CD14-positive monocyte (primary cell): ENCODE measurements around the gene PPFIBP2. TPM values are rescaled to one million over a fixed set of nuclear protein-coding genes. Genes with fewer than 3 reads are reported as not detected.

Experiments used
- DNase-seq, 3 donors: peaks; one replicate each; pipeline ENCODE4 v3.0.0-alpha.2; 2011 to 2022
- H2AFZ ChIP-seq: 2 replicates; pipeline ENCODE4 v1.6.0; 2012; ENCODE audit warnings: mild to moderate bottlenecking, low read depth, low read length, inconsistent platforms; ENCODE audit not compliant: insufficient read depth, poor library complexity, severe bottlenecking
- H3K27ac ChIP-seq, 2 donors: 1 replicate in 1 of 2; 2 replicates in 1 of 2; pipeline ENCODE4 v1.5.1; 2012 to 2013; ENCODE audit warnings: low read length in 2 of 2, control low read depth in 1 of 2, inconsistent platforms in 1 of 2, low read depth in 1 of 2, mild to moderate bottlenecking in 1 of 2
- H3K27me3 ChIP-seq, 2 donors: one replicate each; pipeline versions ENCODE4 v1.6.0 to v1.6.1; 2011 to 2013; ENCODE audit warnings: low read length in 2 of 2; ENCODE audit not compliant: control insufficient read depth in 2 of 2, insufficient read depth in 2 of 2
- H3K36me3 ChIP-seq, 2 donors: replicated peaks in 1 of 2; 1 replicate in 1 of 2; 2 replicates in 1 of 2; pipeline versions ENCODE4 v1.5.1 to v1.6.1; 2012 to 2013; ENCODE audit warnings: low read length in 2 of 2, control low read depth in 1 of 2, inconsistent platforms in 1 of 2, mild to moderate bottlenecking in 1 of 2; ENCODE audit not compliant: insufficient read depth in 2 of 2, control insufficient read depth in 1 of 2
- H3K4me1 ChIP-seq, 2 donors: 1 replicate in 1 of 2; 2 replicates in 1 of 2; pipeline versions ENCODE4 v1.5.1 to v1.6.1; 2012 to 2013; ENCODE audit warnings: low read length in 2 of 2, control low read depth in 1 of 2, inconsistent platforms in 1 of 2, mild to moderate bottlenecking in 1 of 2, moderate library complexity in 1 of 2; ENCODE audit not compliant: insufficient read depth in 2 of 2, control insufficient read depth in 1 of 2
- H3K4me2 ChIP-seq: replicated peaks from 2 replicates; pipeline ENCODE3; 2012; ENCODE audit warnings: low read length, moderate library complexity, mild to moderate bottlenecking; ENCODE audit not compliant: poor library complexity, severe bottlenecking; ENCODE audit errors: extremely low read depth
- H3K4me3 ChIP-seq, 3 experiments: fragments of 200-600 bp in 1 of 3; sonication (generic) in 1 of 3; replicated peaks in 1 of 3; 1 replicate in 2 of 3; 2 replicates in 1 of 3; pipeline ENCODE4 v1.5.1; 2011 to 2013; ENCODE audit warnings: low read length in 3 of 3, mild to moderate bottlenecking in 3 of 3, control low read depth in 2 of 3, low read depth in 2 of 3, inconsistent platforms in 1 of 3, moderate library complexity in 1 of 3
- H3K79me2 ChIP-seq: 2 replicates; pipeline ENCODE4 v1.6.0; 2012; ENCODE audit warnings: mild to moderate bottlenecking, control low read depth, inconsistent platforms, low read length, moderate library complexity; ENCODE audit not compliant: insufficient read depth
- H3K9ac ChIP-seq: 2 replicates; pipeline ENCODE4 v1.6.0; 2017; ENCODE audit warnings: low read length, mild to moderate bottlenecking; ENCODE audit not compliant: insufficient read depth, poor library complexity, severe bottlenecking
- H3K9me3 ChIP-seq, 2 donors: replicated peaks in 1 of 2; 1 replicate in 1 of 2; 2 replicates in 1 of 2; pipeline versions ENCODE4 v1.5.1 to v1.6.1; 2012 to 2013; ENCODE audit warnings: low read length in 2 of 2, control low read depth in 1 of 2; ENCODE audit not compliant: control insufficient read depth in 1 of 2, insufficient read depth in 1 of 2
- H4K20me1 ChIP-seq: 2 replicates; pipeline ENCODE4 v1.6.0; 2012; ENCODE audit warnings: mild to moderate bottlenecking, low read length, control low read depth, moderate library complexity; ENCODE audit not compliant: insufficient read depth
- H3K27ac Mint-ChIP-seq, 7 donors: one replicate each; pipeline ENCODE4 v1.8.0; 2020; ENCODE audit warnings: mild to moderate bottlenecking in 7 of 7, mixed read lengths in 7 of 7, moderate library complexity in 6 of 7, inconsistent platforms in 2 of 7
- H3K27me3 Mint-ChIP-seq, 3 donors: one replicate each; pipeline ENCODE4 v1.8.0; 2021 to 2022; ENCODE audit warnings: low read depth in 3 of 3, mild to moderate bottlenecking in 3 of 3, mixed read lengths in 3 of 3, moderate library complexity in 3 of 3, inconsistent platforms in 1 of 3
- H3K36me3 Mint-ChIP-seq, 2 donors: one replicate each; pipeline ENCODE4 v1.8.0; 2020; ENCODE audit warnings: mixed read lengths in 2 of 2, inconsistent platforms in 1 of 2, mild to moderate bottlenecking in 1 of 2
- H3K4me1 Mint-ChIP-seq: one replicate; pipeline ENCODE4 v1.8.0; 2020; ENCODE audit warnings: mild to moderate bottlenecking, mixed read lengths
- H3K4me3 Mint-ChIP-seq, 2 donors: one replicate each; pipeline ENCODE4 v1.8.0; 2020; ENCODE audit warnings: mild to moderate bottlenecking in 2 of 2, mixed read lengths in 2 of 2, moderate library complexity in 1 of 2
- H3K9me3 Mint-ChIP-seq, 7 donors: one replicate each; pipeline ENCODE4 v1.8.0; 2020 to 2022; ENCODE audit warnings: mixed read lengths in 7 of 7, mild to moderate bottlenecking in 6 of 7, moderate library complexity in 6 of 7, inconsistent platforms in 2 of 7
- CTCF ChIP-seq: fragments of 200-600 bp; IDR thresholded peaks from one replicate; pipeline ENCODE4 v1.8.0; 2022; ENCODE audit warnings: antibody characterized with exemption, mild to moderate bottlenecking
- WGBS: methylation state at CpG from one replicate; pipeline ENCODE4 v1.1.5; 2013; ENCODE audit warnings: missing lambda C conversion rate; ENCODE audit not compliant: insufficient coverage; 5-methylcytosine and 5-hydroxymethylcytosine counted together
- intact Hi-C, 2 donors: fragments of 100-400 bp; cut with micrococcal nuclease; formaldehyde crosslinking; loops; one replicate each; pipeline versions ENCODE4 v1.15.0 to v1.15.1; 2023
- polyA plus RNA-seq, 3 donors: library from polyadenylated mRNA; depleted of rRNA in 1 of 3; unstranded in 2 of 3; stranded (reverse) in 1 of 3; fragments of 300-500 nt in 2 of 3; fragments of >200 nt in 1 of 3; fragmentation: Illumina TruSeq in 2 of 3; gene quantifications; 1 replicate in 2 of 3; 2 replicates in 1 of 3; pipeline ENCODE4 v1.2.3, GENCODE V29; 2012 to 2021

PPFIBP2 gene
- polyA plus RNA-seq, 3 donors, result 5.9 to 41.6 (median 8.6) TPM

GRCh38 chr11:7609015-7609414 lies 95.2 kb downstream of the PPFIBP2 start:
- Histone ChIP-seq H3K27ac (no peak overlapping the region), H3K27me3 (no peaks in the 10 kb centered on the region), H4K20me1 (peaks cover 12% of the 10 kb centered on the region), H3K4me2 (no peak overlapping the region), H3K79me2 (no peaks in the 10 kb centered on the region), H3K4me3 (no peak overlapping the region), H3K4me1 (no peaks in the 10 kb centered on the region), H3K9ac (no peak overlapping the region), H3K36me3 (peaks cover 35 to 92% of the 10 kb centered on the region in 2 donors), H3K9me3 (no peaks in the 10 kb centered on the region), H2AFZ (no peak overlapping the region)
- no peak overlapping the region for H3K4me3 Mint-ChIP-seq
- H3K36me3 Mint-ChIP-seq, result peaks cover 59 to 65% of the 10 kb centered on the region in 2 donors
- no peak for DNase-seq
- no peaks in the 10 kb centered on the region for H3K4me1 Mint-ChIP-seq
- no peak overlapping the region for H3K27ac Mint-ChIP-seq
- no peaks in the 10 kb centered on the region for H3K9me3 Mint-ChIP-seq
- intact Hi-C loops, result no loop called here
- peaks cover 0 to 2% (median 1%) of the 10 kb centered on the region in 3 donors for H3K27me3 Mint-ChIP-seq
- TF ChIP-seq CTCF, result no peak
- WGBS, result 92% methylated on average over 2 of the region's 4 CpGs

GRCh38 chr11:7609521-7609920 lies 95.7 kb downstream of the PPFIBP2 start:
- H2AFZ ChIP-seq, result no peak overlapping the region
- H3K9me3 Mint-ChIP-seq, result no peaks in the 10 kb centered on the region
- H3K9ac ChIP-seq, result no peak overlapping the region
- no peak overlapping the region for H3K27ac ChIP-seq
- no peak overlapping the region for H3K4me3 Mint-ChIP-seq
- no peak for TF ChIP-seq CTCF
- peaks cover 12% of the 10 kb centered on the region for H4K20me1 ChIP-seq
- no peaks in the 10 kb centered on the region for H3K9me3 ChIP-seq
- peaks cover 0 to 2% (median 1%) of the 10 kb centered on the region in 3 donors for H3K27me3 Mint-ChIP-seq
- no peaks in the 10 kb centered on the region for H3K79me2 ChIP-seq
- H3K36me3 ChIP-seq, result peaks cover 34 to 92% of the 10 kb centered on the region in 2 donors
- no peak overlapping the region for H3K4me3 ChIP-seq
- no peaks in the 10 kb centered on the region for H3K4me1 ChIP-seq
- DNase-seq, result no peak
- no peak overlapping the region for H3K4me2 ChIP-seq
- no peaks in the 10 kb centered on the region for H3K27me3 ChIP-seq
- peaks cover 64 to 70% of the 10 kb centered on the region in 2 donors for H3K36me3 Mint-ChIP-seq
- H3K4me1 Mint-ChIP-seq, result no peaks in the 10 kb centered on the region
- no peak overlapping the region for H3K27ac Mint-ChIP-seq
- intact Hi-C loops, result no loop called here
